Loucy (cell line): Measurements from ENCODE around the gene RPS3.
"Not testable (repeated sequence)": the region's sequence is repeated elsewhere in the genome, so short reads cannot be mapped to it uniquely, and the experiment has no call there.

Experiments
- H2AFZ ChIP-seq: fragments of 200-600 bp; sonication (generic); 2 replicates; pipeline ENCODE4 v1.6.0; 2016; ENCODE audit warnings: antibody characterized with exemption, mild to moderate bottlenecking, low read length, moderate library complexity
- H3F3A ChIP-seq: fragments of 200-600 bp; 2 replicates; pipeline ENCODE4 v1.6.0; 2016; ENCODE audit warnings: antibody characterized with exemption, low read depth, mild to moderate bottlenecking
- H3K27me3 ChIP-seq: fragments of 200-600 bp; sonication (generic); 2 replicates; pipeline ENCODE4 v1.6.1; 2014; ENCODE audit warnings: low read length, mild to moderate bottlenecking; ENCODE audit not compliant: insufficient read depth, poor library complexity, severe bottlenecking
- H3K36me3 ChIP-seq: fragments of 200-600 bp; sonication (generic); 2 replicates; pipeline ENCODE4 v1.6.1; 2016; ENCODE audit warnings: low read length; ENCODE audit not compliant: insufficient read depth
- H3K4me1 ChIP-seq: fragments of 200-600 bp; sonication (generic); 2 replicates; pipeline ENCODE4 v1.5.1; 2014; ENCODE audit warnings: low read length, mild to moderate bottlenecking; ENCODE audit not compliant: insufficient read depth, poor library complexity, severe bottlenecking
- H3K4me2 ChIP-seq: fragments of 200-600 bp; sonication (generic); 2 replicates; pipeline ENCODE4 v1.6.0; 2014; ENCODE audit warnings: antibody characterized with exemption, low read length, low read depth, mild to moderate bottlenecking; ENCODE audit not compliant: poor library complexity, severe bottlenecking
- H3K4me3 ChIP-seq: fragments of 200-600 bp; sonication (generic); 2 replicates; pipeline ENCODE4 v1.5.1; 2014; ENCODE audit warnings: low read length, mild to moderate bottlenecking, mixed read lengths; ENCODE audit not compliant: poor library complexity, severe bottlenecking
- H3K79me2 ChIP-seq: fragments of 200-600 bp; sonication (generic); 2 replicates; pipeline ENCODE4 v1.6.1; 2014; ENCODE audit warnings: low read length; ENCODE audit not compliant: insufficient read depth
- H3K9ac ChIP-seq: fragments of 200-600 bp; sonication (generic); 2 replicates; pipeline ENCODE4 v1.6.0; 2014; ENCODE audit warnings: mild to moderate bottlenecking, low read depth, low read length, moderate library complexity; ENCODE audit not compliant: poor library complexity, severe bottlenecking
- H3K9me2 ChIP-seq: fragments of 200-600 bp; sonication (generic); replicated peaks from 2 replicates; pipeline ENCODE4 v1.6.1; 2016; ENCODE audit warnings: low read depth, low read length, mixed read lengths
- H3K9me3 ChIP-seq: fragments of 200-600 bp; sonication (generic); 2 replicates; pipeline ENCODE4 v1.6.1; 2014; ENCODE audit warnings: mild to moderate bottlenecking, antibody characterized with exemption, low read length, low read depth; ENCODE audit not compliant: insufficient read depth
- H4K20me1 ChIP-seq: fragments of 200-600 bp; sonication (generic); 2 replicates; pipeline ENCODE4 v1.6.0; 2014; ENCODE audit warnings: antibody characterized with exemption, low read length, mild to moderate bottlenecking; ENCODE audit not compliant: insufficient read depth, poor library complexity, severe bottlenecking
- EZH2phosphoT487 ChIP-seq: fragments of 200-600 bp; IDR thresholded peaks from 2 replicates; pipeline ENCODE4 v1.6.1; 2018; ENCODE audit warnings: antibody characterized with exemption, mild to moderate bottlenecking, moderate library complexity, borderline replicate concordance
- TF ChIP-seq, protein P1 (sequence below): fragments of 200-600 bp; sonication (generic); conservative IDR thresholded peaks from 2 replicates; pipeline ENCODE4 v1.5.1; 2014; ENCODE audit warnings: mild to moderate bottlenecking, antibody characterized with exemption, low read length

RPS3 gene

DNA sequence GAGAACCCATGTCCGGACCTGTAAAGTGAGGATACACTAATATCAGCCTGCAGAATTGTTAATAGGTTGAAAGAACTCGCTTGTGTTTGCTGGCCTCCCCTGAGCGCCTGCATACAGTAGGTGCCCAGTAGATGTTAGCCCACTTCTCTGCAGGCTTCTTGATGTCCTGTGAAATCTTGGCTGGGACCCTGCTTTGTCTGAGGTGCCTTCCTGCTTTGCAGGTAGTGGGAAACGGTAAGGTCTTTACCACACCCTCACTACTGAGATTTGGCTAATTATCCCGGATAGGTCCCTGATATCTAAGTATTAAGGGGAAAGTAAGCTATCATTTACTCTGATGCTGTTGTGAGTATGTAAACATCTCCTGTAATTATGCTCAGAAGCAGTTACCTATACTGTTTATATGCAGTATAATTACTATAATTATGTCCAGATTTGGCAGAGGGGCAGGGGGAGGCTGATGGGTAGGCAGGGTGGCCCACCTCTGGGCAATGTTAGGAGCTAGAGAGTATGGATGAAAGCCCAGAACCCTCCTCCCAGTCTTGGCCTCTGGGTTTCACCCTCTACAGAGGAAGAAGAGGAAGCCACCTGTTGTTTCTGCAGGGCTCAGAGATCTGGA lies 46.6 kb upstream of the RPS3 start:
- TF ChIP-seq, protein P1, sequence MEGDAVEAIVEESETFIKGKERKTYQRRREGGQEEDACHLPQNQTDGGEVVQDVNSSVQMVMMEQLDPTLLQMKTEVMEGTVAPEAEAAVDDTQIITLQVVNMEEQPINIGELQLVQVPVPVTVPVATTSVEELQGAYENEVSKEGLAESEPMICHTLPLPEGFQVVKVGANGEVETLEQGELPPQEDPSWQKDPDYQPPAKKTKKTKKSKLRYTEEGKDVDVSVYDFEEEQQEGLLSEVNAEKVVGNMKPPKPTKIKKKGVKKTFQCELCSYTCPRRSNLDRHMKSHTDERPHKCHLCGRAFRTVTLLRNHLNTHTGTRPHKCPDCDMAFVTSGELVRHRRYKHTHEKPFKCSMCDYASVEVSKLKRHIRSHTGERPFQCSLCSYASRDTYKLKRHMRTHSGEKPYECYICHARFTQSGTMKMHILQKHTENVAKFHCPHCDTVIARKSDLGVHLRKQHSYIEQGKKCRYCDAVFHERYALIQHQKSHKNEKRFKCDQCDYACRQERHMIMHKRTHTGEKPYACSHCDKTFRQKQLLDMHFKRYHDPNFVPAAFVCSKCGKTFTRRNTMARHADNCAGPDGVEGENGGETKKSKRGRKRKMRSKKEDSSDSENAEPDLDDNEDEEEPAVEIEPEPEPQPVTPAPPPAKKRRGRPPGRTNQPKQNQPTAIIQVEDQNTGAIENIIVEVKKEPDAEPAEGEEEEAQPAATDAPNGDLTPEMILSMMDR, result no peak
- TF ChIP-seq EZH2phosphoT487, result no peak
- Histone ChIP-seq H3K4me1 (peaks cover 44% of the 10 kb centered on the region), H3K9ac (peak overlapping the region; percentile 93), H4K20me1 (peaks cover 25% of the 10 kb centered on the region), H3F3A (no peaks in the 10 kb centered on the region), H3K9me2 (no peaks in the 10 kb centered on the region), H3K27me3 (no peaks in the 10 kb centered on the region), H3K79me2 (peaks cover 53% of the 10 kb centered on the region), H3K4me2 (peak overlapping the region; percentile 97), H3K9me3 (no peaks in the 10 kb centered on the region), H2AFZ (0 out of 2 replicates have a peak overlapping the region, but pooled peaks have one; percentile 16), H3K36me3 (no peaks in the 10 kb centered on the region), H3K4me3 (peak overlapping the region; percentile 89)

DNA sequence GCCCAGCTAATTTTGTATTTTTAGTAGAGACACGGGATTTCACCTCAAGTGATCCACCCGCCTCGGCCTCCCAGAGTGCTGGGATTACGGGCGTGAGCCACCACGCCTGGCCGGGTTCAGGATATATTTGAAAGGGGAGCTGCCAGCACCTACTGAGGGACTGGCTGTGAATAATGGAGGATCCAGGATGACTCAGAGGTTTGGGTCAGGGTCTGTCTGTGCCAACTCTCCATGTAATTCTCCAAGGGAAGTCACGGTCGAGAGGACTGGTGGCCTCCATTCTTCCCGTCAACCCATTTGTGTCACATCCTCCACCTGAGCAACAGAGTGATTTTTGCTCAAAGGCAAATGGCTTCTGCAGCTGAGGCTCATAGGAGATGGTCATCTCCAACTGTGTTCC lies 44.3 kb upstream of the RPS3 start:
- H3K9ac ChIP-seq, result no peak overlapping the region
- no peak overlapping the region for H2AFZ ChIP-seq
- no peaks in the 10 kb centered on the region for H3K9me3 ChIP-seq
- H4K20me1 ChIP-seq, result peaks cover 5% of the 10 kb centered on the region
- H3K36me3 ChIP-seq, result no peaks in the 10 kb centered on the region
- peaks cover 29% of the 10 kb centered on the region for H3K79me2 ChIP-seq
- no peak overlapping the region for H3K4me3 ChIP-seq
- peaks cover 20% of the 10 kb centered on the region for H3K4me1 ChIP-seq
- H3K4me2 ChIP-seq, result no peak overlapping the region
- H3K27me3 ChIP-seq, result no peaks in the 10 kb centered on the region
- no peaks in the 10 kb centered on the region for H3F3A ChIP-seq
- TF ChIP-seq, protein P1, result no peak
- no peak for TF ChIP-seq EZH2phosphoT487
- no peaks in the 10 kb centered on the region for H3K9me2 ChIP-seq

DNA sequence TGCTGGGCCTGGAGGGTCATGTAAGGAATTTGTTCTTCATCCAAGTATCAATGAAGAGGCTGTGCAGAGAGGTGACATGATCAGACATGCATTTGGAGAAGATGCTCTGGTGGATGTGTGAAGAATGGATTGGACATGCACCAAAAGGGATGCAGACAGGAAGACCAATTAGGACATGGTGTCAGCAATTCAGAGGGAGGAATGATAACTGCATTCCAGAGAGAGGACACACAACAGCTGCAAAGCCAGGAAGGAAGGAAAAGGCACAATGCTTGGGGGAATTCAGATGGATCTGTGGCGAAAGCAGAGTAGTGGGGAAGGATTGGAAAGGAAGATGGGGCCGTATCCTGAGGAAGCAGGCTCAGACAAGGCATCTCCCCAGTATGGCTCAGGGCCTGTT lies 42.7 kb upstream of the RPS3 start:
- no peaks in the 10 kb centered on the region for H3K27me3 ChIP-seq
- H3K9ac ChIP-seq, result no peak overlapping the region
- H3K36me3 ChIP-seq, result no peaks in the 10 kb centered on the region
- no peak for TF ChIP-seq EZH2phosphoT487
- TF ChIP-seq, protein P1, result no peak
- H3K9me3 ChIP-seq, result no peaks in the 10 kb centered on the region
- H3K4me2 ChIP-seq, result no peak overlapping the region
- no peaks in the 10 kb centered on the region for H4K20me1 ChIP-seq
- H3K4me1 ChIP-seq, result peaks cover 15% of the 10 kb centered on the region
- no peak overlapping the region for H3K4me3 ChIP-seq
- H2AFZ ChIP-seq, result no peak overlapping the region
- H3K79me2 ChIP-seq, result peaks cover 14% of the 10 kb centered on the region; the same call in 1 of the 2 replicates
- H3F3A ChIP-seq, result no peaks in the 10 kb centered on the region
- H3K9me2 ChIP-seq, result no peaks in the 10 kb centered on the region

DNA sequence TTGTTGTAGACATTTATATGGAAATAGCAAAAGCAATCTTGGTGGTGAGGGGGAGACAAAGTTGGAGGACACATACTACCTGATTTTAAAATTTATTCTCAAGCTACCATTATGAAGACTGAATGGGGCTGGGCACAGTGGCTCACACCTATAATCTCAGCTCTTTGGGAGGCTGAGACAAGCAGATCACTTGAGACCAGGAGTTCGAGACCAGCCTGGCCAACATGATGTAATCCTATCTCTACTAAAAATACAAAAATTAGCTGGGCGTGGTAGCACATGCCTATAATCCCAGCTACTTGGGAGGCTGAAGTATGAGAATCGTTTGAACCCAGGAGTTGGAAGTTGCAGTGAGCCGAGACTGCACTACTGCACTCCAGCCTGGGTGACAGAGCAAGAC lies 37.0 kb upstream of the RPS3 start:
- H3K27me3 ChIP-seq, H3K4me3 ChIP-seq, H3K79me2 ChIP-seq, H3K9me2 ChIP-seq, H3K9me3 ChIP-seq, H4K20me1 ChIP-seq, H3K4me2 ChIP-seq, H3K4me1 ChIP-seq, H3K9ac ChIP-seq, H3F3A ChIP-seq, H3K36me3 ChIP-seq, H2AFZ ChIP-seq: not testable (repeated sequence)
